Stimulated activated CD4-positive, alpha-beta T cell treated with anti-CD3 and anti-CD28 coated beads, TNF-alpha, amount 100 ng/mL, for 4 hours (primary cell): ENCODE results near the gene SRA1.
"Not testable (repeated sequence)": the region's sequence is repeated elsewhere in the genome, so short reads cannot be mapped to it uniquely, and the experiment has no call there.

Source experiments
- DNase-seq, 3 experiments: peaks; one replicate each; pipeline ENCODE4 v3.0.0-alpha.2; 2020; ENCODE audit warnings: low read depth in 3 of 3

Gene SRA1

DNA sequence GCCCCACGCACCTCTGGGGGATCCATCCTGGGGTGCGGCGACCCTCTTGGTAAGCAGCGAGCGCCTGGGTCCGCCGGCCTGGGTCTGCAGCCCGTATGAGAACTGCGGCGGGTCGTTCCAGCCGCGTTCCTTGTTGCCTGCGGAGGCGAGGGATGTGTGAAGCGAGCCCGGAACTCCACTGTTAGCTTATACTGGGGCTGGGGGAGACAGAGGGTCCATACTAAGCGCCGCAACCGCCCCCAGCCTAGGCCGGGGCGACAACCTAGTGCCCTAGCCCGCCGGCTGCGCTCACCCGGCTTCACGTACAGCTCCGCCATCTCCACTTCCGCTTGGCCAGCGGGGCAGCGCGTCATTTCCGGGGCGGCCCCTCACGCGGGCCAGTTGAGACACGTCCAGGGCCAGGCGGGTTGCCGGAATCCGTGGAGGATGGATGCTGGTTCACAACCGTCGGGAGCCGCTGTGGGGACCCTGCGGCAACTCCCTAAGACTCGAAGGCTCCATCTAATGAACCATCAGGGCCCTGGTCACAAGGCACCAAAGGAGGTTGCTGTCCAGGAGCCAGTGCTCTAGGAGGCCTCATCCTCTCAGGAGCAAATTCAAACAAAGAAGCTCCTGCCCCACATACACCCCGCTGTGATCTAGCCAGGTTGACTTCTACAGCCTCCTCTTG lies at the start of gene SRA1:
Gene SRA1 (minus strand): TSS at position 338 of the 670 bp plus-strand sequence. CDS start 21 bp downstream, at position 317.
- peak; percentile 63 to 75 (median 68) for DNase-seq

DNA sequence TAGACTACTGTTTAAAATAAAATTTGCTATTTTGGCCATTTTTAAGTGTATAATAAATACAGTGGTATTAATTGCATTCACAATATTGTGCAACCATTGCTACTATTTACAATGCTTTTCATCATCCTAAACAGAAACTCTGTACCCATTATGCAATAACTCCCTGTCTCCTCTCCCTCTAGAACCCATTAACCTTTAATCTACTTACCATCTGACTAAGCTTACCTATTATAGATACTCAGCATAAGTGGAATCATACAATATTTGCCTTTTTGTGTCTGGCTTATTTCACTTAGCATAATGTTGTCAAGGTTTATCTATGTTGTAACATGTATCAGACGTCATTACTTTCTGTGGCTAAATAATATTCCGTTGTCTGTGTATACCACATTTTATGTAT lies 49.8 kb upstream of the SRA1 start:
- DNase-seq = no peak

DNA sequence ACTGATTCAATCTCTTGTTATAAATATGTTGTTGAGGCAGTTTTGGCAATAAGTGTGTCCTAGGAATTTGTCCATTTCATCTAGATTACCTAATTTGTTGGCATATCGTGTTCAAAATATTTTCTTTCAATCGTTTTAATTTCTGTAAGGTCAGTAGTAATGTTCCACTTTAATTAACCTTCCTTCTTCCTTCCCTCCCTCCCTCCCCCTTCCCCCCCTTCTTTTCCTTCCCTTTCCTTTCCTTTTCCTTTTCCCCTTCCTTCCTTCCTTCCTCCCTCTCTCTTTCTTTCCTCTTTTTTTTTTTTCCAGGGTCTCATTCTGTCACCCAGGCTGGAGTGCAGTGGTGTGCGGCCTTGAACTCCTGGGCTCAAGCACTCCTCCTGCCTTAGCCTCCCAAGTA lies 48.6 kb upstream of the SRA1 start:
- no peak for DNase-seq

- no peak for DNase-seq
These were observed 46.5 kb upstream of the SRA1 start for GRCh38 chr5:140603734-140604133.

GRCh38 chr5:140603446-140603698 lies 46.1 kb upstream of the SRA1 start:
- DNase-seq = not testable (repeated sequence)

- DNase-seq = no peak
These were observed 44.9 kb upstream of the SRA1 start for GRCh38 chr5:140602147-140602546.

- DNase-seq = no peak
These were observed 42.8 kb upstream of the SRA1 start for GRCh38 chr5:140600096-140600495.

DNA sequence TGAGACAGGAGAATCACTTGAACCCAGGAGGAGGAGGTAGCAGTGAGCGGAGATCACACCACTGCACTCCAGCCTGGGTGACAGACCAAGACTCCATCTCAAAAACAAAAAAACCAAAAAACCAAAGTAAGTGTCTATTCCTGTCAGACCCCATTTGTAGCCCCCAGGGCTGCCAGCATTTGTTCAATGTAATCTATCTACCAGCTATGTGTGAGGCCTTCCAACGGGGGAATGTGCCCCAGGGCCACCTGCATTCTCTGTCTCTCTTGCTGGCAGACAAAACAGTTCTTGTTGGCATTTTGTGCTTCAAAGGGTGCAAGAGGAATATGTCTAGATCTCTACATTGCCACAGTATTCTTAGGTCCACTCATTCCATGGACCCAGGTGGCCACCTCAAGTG lies 41.6 kb upstream of the SRA1 start:
- DNase-seq = no peak

DNA sequence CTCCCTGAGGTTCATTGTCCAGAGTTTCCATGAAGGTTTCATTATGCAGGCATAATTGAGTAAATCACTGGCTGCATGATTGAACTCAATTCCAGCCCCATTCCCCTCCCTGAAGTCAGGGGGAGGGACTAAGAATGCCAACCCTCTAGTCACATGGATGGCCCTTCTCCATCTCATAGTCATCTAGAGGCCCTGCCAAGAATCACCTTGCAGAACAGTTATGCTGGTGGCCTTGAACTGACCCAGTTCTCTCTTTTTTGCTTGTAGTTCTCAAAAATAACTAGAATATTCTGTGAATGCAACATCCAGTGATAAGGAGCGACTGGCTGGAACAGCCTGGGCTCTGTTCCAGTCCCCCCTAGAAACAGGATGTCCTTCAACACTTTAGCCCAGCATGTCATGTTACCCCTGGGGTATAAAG lies 39.1 kb upstream of the SRA1 start:
- no peak for DNase-seq

DNA sequence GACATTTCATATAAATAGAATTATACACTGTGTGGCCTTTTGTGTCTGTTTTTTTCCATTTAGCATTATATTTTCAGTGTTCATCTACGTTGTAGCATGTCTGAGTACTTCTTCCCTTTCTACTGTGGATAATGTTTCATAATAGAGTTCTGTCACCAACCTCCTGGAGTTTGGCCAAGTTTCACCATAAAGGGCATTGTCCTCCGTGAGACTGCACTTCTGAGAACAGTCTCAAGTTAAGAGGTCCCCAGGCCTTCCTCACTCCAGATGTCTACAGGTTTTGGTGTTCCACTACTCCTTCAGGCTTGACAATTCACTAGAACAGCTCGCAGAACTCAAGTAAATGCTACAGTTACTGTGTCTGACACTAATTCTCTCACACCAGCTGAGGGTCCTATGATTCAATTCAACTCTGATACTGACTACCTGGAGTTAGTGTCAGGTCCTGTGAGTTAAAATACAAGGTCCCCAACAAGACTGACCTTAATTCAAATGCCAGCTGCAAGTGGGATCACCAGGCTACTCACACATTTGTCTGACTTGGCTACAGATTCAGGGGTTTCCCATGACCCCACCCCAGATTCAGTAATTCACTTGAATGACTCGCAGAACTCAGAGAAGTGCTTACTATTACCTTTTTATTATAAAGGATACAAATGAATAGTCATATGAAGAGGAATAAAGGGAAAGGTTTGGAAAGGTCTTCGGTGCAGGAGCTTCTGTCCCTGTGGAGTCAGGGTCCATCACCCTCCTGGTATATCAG lies 38.4 kb upstream of the SRA1 start:
- DNase-seq = no peak

DNA sequence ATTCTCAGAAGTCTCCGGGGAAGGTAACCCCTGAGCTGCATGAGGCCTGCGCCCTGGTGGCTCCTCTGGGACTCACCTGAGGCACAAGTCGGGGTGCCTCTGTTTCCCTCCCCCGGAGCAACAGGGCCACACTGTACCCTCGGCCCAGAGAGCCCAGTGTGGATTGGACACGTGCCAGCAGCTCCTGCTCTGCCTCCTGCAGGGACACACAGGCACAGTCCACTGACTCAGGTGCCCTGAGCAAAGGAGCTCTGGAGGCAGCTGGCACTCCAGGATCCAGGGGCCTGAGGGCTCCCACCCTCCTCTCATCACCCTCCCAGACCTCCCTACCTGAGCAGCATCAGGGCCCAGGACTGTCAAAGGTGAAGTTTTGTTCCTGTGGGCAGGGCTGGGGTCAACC lies 36.9 kb upstream of the SRA1 start:
- no peak for DNase-seq

DNA sequence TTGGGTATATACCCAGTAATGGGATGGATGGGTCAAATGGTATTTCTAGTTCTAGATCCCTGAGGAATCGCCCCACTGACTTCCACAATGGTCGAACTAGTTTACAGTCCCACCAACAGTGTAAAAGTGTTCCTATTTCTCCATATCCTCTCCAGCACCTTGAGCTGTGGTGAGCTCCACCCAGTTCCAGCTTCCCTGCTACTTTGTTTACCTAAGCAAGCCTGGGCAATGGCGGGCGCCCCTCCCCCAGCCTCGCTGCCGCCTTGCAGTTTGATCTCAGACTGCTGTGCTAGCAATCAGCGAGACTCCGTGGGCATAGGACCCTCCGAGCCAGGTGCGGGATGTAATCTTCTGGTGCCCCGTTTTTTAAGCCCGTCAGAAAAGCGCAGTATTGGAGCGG lies 35.8 kb upstream of the SRA1 start:
- not testable (repeated sequence) for DNase-seq

DNA sequence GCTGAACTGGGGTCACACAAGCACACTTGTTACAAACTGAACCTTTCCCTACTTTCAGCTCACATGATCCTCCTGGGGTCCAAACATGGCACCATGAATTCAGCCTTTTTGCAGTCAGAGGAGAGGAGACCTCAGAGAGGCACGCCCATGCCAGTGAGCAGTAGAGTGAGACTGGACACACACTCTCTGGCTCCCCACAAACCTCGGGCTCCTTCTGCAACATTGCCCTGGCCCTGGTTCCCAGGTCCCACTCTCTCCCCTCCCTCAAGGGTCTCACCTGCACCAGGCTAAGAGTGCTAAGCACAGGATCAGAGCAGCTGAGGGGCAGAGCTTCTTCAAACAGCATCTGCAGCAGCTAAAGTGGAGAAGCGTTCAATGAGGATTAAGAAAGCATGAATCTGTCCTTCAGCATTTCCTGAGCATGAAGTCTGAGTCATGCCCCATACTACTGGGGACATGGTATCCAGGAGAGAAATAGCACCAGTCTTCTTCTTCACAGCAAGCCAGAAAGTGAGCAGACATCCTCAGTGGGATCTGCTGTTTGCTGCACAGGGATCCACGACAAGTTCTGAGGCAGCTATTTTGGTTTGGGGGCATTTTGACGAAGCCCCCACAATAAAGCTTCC lies 34.6 kb upstream of the SRA1 start:
- DNase-seq = no peak

DNA sequence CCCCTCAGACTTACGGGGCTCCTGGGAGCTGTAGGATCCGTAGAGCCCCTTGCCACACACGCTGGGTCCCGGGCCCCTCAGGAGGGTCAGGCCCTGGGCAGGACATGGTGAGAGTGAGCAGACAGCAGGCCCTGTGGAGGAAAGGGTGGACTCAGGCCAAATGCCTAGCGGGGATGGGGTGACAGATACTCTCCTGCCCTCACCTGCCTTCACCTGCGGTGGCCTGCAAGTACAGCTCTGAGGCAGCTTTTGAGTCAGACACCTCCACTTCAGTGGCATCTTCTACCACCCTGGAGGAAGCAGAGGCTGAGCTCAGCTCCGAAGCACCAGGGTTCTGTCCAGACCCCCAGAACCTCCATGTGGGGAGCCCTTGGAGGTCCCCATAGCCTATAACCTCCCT lies 33.6 kb upstream of the SRA1 start:
- DNase-seq = no peak

GRCh38 chr5:140588311-140589070 lies 31.2 kb upstream of the SRA1 start:
- DNase-seq = no peak

DNA sequence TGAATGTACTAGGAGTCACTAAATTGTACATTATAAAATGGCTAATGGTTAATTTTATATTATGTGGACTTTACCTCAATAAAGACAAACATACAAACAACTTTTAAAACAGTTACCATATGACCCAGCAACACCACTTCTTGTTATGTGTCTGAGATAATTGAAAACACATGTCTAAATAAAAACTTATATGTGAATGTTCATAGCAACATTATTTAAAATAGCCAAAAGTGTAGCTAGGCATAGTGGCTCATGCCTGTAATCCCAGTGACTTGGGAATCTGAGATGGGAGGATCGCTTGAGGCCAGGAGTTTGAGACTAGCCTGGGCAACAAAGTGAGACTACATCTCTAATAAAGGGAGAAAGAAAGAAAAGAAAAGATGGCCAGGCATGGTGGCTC lies 30.2 kb upstream of the SRA1 start:
- DNase-seq = no peak

DNA sequence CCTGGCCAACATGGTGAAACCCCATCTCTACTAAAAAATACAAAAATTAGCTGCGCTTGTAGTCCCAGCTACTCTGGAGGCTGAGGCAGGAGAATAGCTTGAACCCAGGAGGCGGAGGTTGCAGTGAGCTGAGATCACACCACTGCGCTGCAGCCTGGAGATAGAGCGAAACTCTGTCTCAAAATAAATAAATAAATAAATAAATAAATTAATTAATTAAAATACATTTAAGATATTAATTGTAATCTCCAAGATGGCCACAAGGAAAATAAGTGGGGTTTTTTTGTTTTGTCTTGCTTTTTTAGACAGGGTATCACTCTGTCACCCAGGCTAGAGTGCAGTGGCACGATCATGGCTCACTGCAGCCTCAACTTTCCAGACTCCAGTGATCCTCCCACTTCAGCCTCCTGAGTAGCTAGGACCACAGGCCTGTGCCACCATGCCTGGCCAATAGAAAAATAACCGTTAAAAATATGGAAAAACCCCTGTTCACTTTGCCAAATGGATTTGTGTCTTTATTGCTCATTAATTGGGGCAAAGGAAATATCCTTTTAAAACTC lies 22.0 kb upstream of the SRA1 start:
- DNase-seq = not testable (repeated sequence)

DNA sequence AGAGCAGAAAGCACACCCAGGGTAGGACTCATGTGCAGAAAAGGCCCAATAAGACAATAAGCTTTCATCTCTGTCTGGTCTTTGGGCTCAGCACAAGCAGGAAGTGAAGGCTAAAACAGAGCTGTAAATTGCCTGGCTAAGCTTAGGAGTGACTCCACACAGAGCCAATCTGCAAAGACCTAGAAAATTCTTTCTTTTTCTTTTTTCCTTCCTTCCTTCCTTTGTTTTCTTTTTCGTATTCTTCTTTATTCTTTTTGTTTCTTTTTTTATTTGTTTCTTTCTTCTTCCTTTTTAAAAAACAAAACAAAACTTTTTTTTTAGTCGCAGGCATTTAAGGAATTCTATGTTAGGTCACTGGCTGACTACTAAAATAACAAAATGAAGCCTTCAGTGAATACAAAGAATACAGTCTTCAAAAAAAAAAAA lies 19.5 kb upstream of the SRA1 start:
- DNase-seq = no peak

GRCh38 chr5:140575309-140575708 lies 18.0 kb upstream of the SRA1 start:
- no peak for DNase-seq

DNA sequence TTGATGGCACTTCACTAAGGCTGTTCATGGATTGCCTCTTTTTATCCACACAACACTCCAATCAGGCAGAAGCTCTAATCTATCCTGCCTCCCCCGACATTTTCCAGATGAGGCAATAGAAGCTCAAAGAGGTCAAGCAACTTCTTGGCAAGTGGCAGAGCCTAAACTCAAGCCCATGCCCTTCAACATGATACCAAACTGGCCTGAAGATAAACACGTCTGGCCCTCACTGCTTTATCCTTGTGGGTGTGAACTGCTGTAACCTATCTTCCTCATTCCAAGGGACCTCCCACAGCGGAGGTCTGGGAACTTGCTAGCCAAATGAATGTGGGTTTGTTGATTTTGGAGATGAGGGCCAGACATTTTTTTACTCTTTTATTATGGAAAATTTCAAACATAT lies 16.9 kb upstream of the SRA1 start:
- no peak for DNase-seq

GRCh38 chr5:140573683-140574082 lies 16.4 kb upstream of the SRA1 start:
- DNase-seq = no peak

DNA sequence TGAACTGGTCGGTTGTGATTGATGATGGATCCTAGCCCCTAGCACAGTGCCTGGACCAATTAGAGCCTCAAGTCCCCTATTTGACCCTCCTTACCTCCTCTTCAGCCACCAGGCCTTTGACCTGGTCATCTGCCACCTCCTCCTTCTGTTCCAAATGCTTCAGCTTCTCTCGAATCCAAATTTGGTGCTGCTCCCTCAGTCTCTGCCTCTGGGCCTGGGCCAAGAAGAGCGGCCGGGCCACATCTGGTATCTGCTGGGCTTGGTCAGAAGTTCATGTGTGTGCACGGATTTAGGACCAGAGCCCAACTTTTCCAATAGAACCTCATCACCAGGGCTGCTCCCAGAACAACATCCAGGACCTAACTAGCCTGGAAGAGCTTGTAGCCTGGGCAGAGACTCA lies 13.8 kb upstream of the SRA1 start:
- no peak for DNase-seq
